GM12873 (cell line): ENCODE results near the gene WBP11.

Experiments used
- CTCF ChIP-seq: IDR thresholded peaks from 2 replicates; pipeline ENCODE4 v1.5.1; 2012; ENCODE audit warnings: low read depth, mild to moderate bottlenecking, moderate library complexity, low read length, control low read depth; ENCODE audit not compliant: insufficient read depth; ENCODE audit errors: missing control alignments

WBP11 gene

GRCh38 chr12:14772946-14773345, 30.3 kb downstream of the WBP11 start:
- TF ChIP-seq CTCF: no peak

GRCh38 chr12:14771651-14772137, 31.6 kb downstream of the WBP11 start:
- no peak for TF ChIP-seq CTCF

- no peak for TF ChIP-seq CTCF
These were observed 32.5 kb downstream of the WBP11 start for GRCh38 chr12:14770496-14771461.

- TF ChIP-seq CTCF: peak; percentile 81
These were observed 33.2 kb downstream of the WBP11 start for GRCh38 chr12:14769969-14770495.

- no peak for TF ChIP-seq CTCF
These were observed 33.8 kb downstream of the WBP11 start for GRCh38 chr12:14769466-14769968.

- TF ChIP-seq CTCF: no peak
These were observed 34.4 kb downstream of the WBP11 start for GRCh38 chr12:14768823-14769405.

- no peak for TF ChIP-seq CTCF
These were observed 35.7 kb downstream of the WBP11 start for GRCh38 chr12:14767617-14768016.
